ENCODE measurements around the gene DNMBP.
A peak's percentile ranks its signal among the peaks of the same experiment; 100 is the strongest.

DNMBP gene

DNA sequence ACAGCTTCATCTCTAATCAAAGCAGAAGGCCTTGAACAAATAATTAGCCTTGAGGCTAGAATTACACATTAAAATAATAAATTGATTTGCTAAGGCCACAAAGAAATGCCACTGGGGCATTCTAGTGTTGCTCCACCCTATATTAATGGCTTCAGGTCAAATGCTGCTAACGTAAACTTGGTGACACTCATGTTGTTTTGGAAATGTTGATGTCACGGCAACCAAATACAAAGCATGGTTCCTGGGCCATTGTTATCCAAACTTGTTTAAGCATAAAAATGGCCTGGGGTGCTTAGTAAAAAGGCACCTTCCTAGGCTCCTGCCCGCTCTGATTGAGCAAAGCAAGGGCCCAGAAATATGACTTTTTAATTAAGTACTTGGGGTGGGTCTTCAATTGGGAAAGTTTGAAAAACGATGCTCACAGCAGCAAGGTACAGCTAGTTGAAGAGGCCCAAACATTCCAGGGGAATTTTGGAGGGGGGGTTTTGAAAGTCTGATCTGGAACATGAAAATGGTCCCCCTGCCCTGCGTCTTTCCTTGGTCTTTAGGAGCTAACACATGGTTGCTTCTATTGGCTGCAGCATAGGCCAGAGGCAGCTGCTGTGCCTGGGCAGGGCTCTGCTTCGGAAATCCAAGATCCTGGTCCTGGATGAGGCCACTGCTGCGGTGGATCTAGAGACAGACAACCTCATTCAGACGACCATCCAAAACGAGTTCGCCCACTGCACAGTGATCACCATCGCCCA, 159.6 kb downstream of the DNMBP start:
- no peak for TF ChIP-seq CTCF (conservative IDR thresholded peaks at IDR 0.05; ENCODE audit: low read depth, low read length)
- Histone ChIP-seq H3K4me1 (ENCODE audit: low read depth, poor library complexity, severe bottlenecking) (no peaks in the 10 kb centered on the region), H3K4me3 (IDR thresholded peaks at IDR 0.05; ENCODE audit: insufficient read depth, low read depth, low read length) (no peak overlapping the region), H4K20me1 (ENCODE audit: insufficient read depth) (no peaks in the 10 kb centered on the region), H3K4me2 (no peak overlapping the region), H3K27me3 (ENCODE audit: insufficient read depth, low read depth) (no peaks in the 10 kb centered on the region), H3K27ac (no peak overlapping the region), H2AFZ (ENCODE audit: low read depth) (no peak overlapping the region), H3K9ac (no peak overlapping the region), H3K36me3 (ENCODE audit: insufficient read depth) (no peaks in the 10 kb centered on the region), H3K79me2 (ENCODE audit: insufficient read depth, low read depth) (no peaks in the 10 kb centered on the region)

GRCh38 chr10:99849536-99849935, 160.2 kb downstream of the DNMBP start:
- Histone ChIP-seq H4K20me1 (ENCODE audit: insufficient read depth) (no peaks in the 10 kb centered on the region), H3K27ac (no peak overlapping the region), H3K79me2 (ENCODE audit: insufficient read depth, low read depth) (no peaks in the 10 kb centered on the region), H3K4me3 (IDR thresholded peaks at IDR 0.05; ENCODE audit: insufficient read depth, low read depth, low read length) (no peak overlapping the region), H3K36me3 (ENCODE audit: insufficient read depth) (no peaks in the 10 kb centered on the region), H3K27me3 (ENCODE audit: insufficient read depth, low read depth) (no peaks in the 10 kb centered on the region), H3K9ac (no peak overlapping the region), H3K4me1 (ENCODE audit: low read depth, poor library complexity, severe bottlenecking) (no peaks in the 10 kb centered on the region), H3K4me2 (no peak overlapping the region), H2AFZ (ENCODE audit: low read depth) (no peak overlapping the region)
- TF ChIP-seq CTCF (conservative IDR thresholded peaks at IDR 0.05; ENCODE audit: low read depth, low read length): no peak

DNA sequence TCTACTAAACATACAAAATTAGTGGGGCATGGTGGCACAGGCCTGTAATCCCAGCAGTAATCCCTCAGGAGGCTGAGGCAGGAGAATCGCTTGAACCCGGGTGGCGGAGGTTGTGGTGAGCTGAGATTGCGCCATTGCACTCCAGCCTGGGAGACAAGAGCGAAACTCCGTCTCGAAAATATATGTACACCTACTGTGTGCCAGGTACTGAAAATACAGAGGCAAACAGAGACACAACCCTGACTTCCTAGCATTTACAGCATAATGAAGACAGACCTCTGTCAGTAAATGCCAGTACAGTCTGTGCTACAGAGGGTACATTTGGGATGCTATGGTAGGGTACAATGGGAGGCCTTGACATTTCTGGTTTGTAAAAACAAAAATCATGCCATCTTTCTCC, 160.7 kb downstream of the DNMBP start:
- no peak overlapping the region for H3K4me2 ChIP-seq
- no peak overlapping the region for H3K27ac ChIP-seq
- H3K27me3 ChIP-seq (ENCODE audit: insufficient read depth, low read depth): no peaks in the 10 kb centered on the region
- no peaks in the 10 kb centered on the region for H3K79me2 ChIP-seq (ENCODE audit: insufficient read depth, low read depth)
- no peak overlapping the region for H3K9ac ChIP-seq
- no peak overlapping the region for H2AFZ ChIP-seq (ENCODE audit: low read depth)
- H3K4me3 ChIP-seq (IDR thresholded peaks at IDR 0.05; ENCODE audit: insufficient read depth, low read depth, low read length): no peak overlapping the region
- H3K4me1 ChIP-seq (ENCODE audit: low read depth, poor library complexity, severe bottlenecking): no peaks in the 10 kb centered on the region
- H4K20me1 ChIP-seq (ENCODE audit: insufficient read depth): no peaks in the 10 kb centered on the region
- no peak for TF ChIP-seq CTCF (conservative IDR thresholded peaks at IDR 0.05; ENCODE audit: low read depth, low read length)
- no peaks in the 10 kb centered on the region for H3K36me3 ChIP-seq (ENCODE audit: insufficient read depth)

GRCh38 chr10:99845837-99846382, 163.8 kb downstream of the DNMBP start:
- no peaks in the 10 kb centered on the region for H3K79me2 ChIP-seq (ENCODE audit: insufficient read depth, low read depth)
- no peaks in the 10 kb centered on the region for H3K27me3 ChIP-seq (ENCODE audit: insufficient read depth, low read depth)
- no peak overlapping the region for H3K27ac ChIP-seq
- no peak overlapping the region for H3K9ac ChIP-seq
- no peak overlapping the region for H3K4me2 ChIP-seq
- H2AFZ ChIP-seq (ENCODE audit: low read depth): no peak overlapping the region
- H3K4me1 ChIP-seq (ENCODE audit: low read depth, poor library complexity, severe bottlenecking): no peaks in the 10 kb centered on the region
- H3K36me3 ChIP-seq (ENCODE audit: insufficient read depth): no peaks in the 10 kb centered on the region
- H4K20me1 ChIP-seq (ENCODE audit: insufficient read depth): no peaks in the 10 kb centered on the region
- H3K4me3 ChIP-seq (IDR thresholded peaks at IDR 0.05; ENCODE audit: insufficient read depth, low read depth, low read length): no peak overlapping the region
- TF ChIP-seq CTCF (conservative IDR thresholded peaks at IDR 0.05; ENCODE audit: low read depth, low read length): peak; percentile 95
